GM12878 (cell line): ENCODE measurements around the gene LSP1. TPM values are rescaled to one million over a fixed set of nuclear protein-coding genes. Genes with fewer than 3 reads are reported as not detected.

ENCODE experiments used
- ATAC-seq: fragments of 200-7000 bp; cut with Tn5 transposase; 3 replicates; pipeline ENCODE4 v1.9.1; 2020; ENCODE audit warnings: mild to moderate bottlenecking, moderate library complexity
- BruUV-seq: library from RNA; stranded (reverse); fragments of 400-500 nt; replicated peaks from 2 replicates; lab custom pipeline; 2021; lab: Mats Ljungman, UMichigan
- CTCF ChIA-PET: fragments of 300-600 bp; sonication (Branson Sonifier 250); formaldehyde crosslinking; extraction: SDS; loops from one replicate; lab custom pipeline; 2021; ENCODE audit warnings: inconsistent platforms; lab: Yijun Ruan, JAX
- POLR2A ChIA-PET: fragments of 350-600 bp; formaldehyde crosslinking; extraction: SDS; loops from one replicate; lab custom pipeline; 2021; ENCODE audit warnings: inconsistent platforms; lab: Charles Lee
- RAD21 ChIA-PET: fragments of 300-600 bp; sonication (Branson Sonifier 250); formaldehyde crosslinking; loops from one replicate; lab custom pipeline; 2023; ENCODE audit warnings: antibody characterized with exemption; ENCODE audit not compliant: unreplicated experiment; lab: Charles Lee
- SMC1A ChIA-PET: fragments of 300-600 bp; sonication (Branson Sonifier 250); formaldehyde crosslinking; loops from one replicate; lab custom pipeline; 2023; ENCODE audit not compliant: unreplicated experiment, uncharacterized antibody; lab: Charles Lee
- DNase-seq: peaks from one replicate; pipeline ENCODE4 v3.0.0-alpha.2; 2011; ENCODE audit warnings: low read depth, low spot score
- FAIRE-seq: peaks from 3 replicates; lab custom pipeline; 2011; peaks lifted over from hg19 to GRCh38; lab: Jason Lieb, UNC
- H2AFZ ChIP-seq: 2 replicates; pipeline ENCODE4 v1.6.0; 2011; ENCODE audit warnings: low read depth, low read length, control low read depth; ENCODE audit not compliant: control insufficient read depth
- H3K27ac ChIP-seq: 2 replicates; pipeline ENCODE4 v1.5.1; 2011; ENCODE audit warnings: control low read depth; ENCODE audit not compliant: control insufficient read depth, insufficient read depth
- H3K27me3 ChIP-seq, 2 experiments: replicated peaks in 1 of 2; 2 replicates each; pipeline versions ENCODE4 v1.6.0 to v1.6.1; 2011; ENCODE audit warnings: low read length in 1 of 2; ENCODE audit not compliant: control insufficient read depth in 2 of 2, insufficient read depth in 2 of 2
- H3K36me3 ChIP-seq, 2 experiments: 2 replicates each; pipeline ENCODE4 v1.5.1; 2011; ENCODE audit warnings: low read length in 1 of 2; ENCODE audit not compliant: control insufficient read depth in 2 of 2, insufficient read depth in 2 of 2
- H3K4me1 ChIP-seq: 2 replicates; pipeline ENCODE4 v1.6.1; 2011; ENCODE audit warnings: mild to moderate bottlenecking, low read length, moderate library complexity, mixed read lengths; ENCODE audit not compliant: control insufficient read depth, insufficient read depth
- H3K4me2 ChIP-seq: 2 replicates; pipeline ENCODE4 v1.6.0; 2011; ENCODE audit warnings: control low read depth; ENCODE audit not compliant: control insufficient read depth, insufficient read depth
- H3K4me3 ChIP-seq: fragments of 200-600 bp; sonication (generic); 2 replicates; pipeline ENCODE4 v1.5.1; 2016
- H3K79me2 ChIP-seq: 2 replicates; pipeline ENCODE4 v1.6.0; 2011; ENCODE audit warnings: low read length; ENCODE audit not compliant: control insufficient read depth, insufficient read depth
- H3K9ac ChIP-seq: 2 replicates; pipeline ENCODE4 v1.8.0; 2011; ENCODE audit warnings: low read length, control low read depth, mixed read lengths; ENCODE audit not compliant: control insufficient read depth, insufficient read depth
- H3K9me3 ChIP-seq: replicated peaks from 3 replicates; pipeline ENCODE4 v1.5.1; 2011; ENCODE audit warnings: mild to moderate bottlenecking, low read length; ENCODE audit not compliant: control insufficient read depth, insufficient read depth
- H4K20me1 ChIP-seq: 2 replicates; pipeline ENCODE4 v1.6.0; 2011; ENCODE audit not compliant: control insufficient read depth, insufficient read depth
- CHD4 ChIP-seq: fragments of 200-600 bp; sonication (generic); IDR thresholded peaks from 2 replicates; pipeline ENCODE4 v1.6.1; 2016; ENCODE audit warnings: mild to moderate bottlenecking
- CTCF ChIP-seq, 3 experiments: IDR thresholded peaks in 2 of 3; conservative IDR thresholded peaks in 1 of 3; 2 replicates each; pipeline ENCODE4 v1.5.1; 2011; ENCODE audit warnings: low read depth in 3 of 3, low read length in 3 of 3, mild to moderate bottlenecking in 3 of 3, control low read depth in 2 of 3, moderate library complexity in 2 of 3, inconsistent platforms in 1 of 3, mixed read lengths in 1 of 3; ENCODE audit not compliant: control insufficient read depth in 2 of 3, insufficient read depth in 1 of 3; ENCODE audit errors: extremely low read depth in 1 of 3
- ELK1 ChIP-seq: IDR thresholded peaks from 2 replicates; pipeline ENCODE4 v1.6.1; 2012; ENCODE audit warnings: low read depth, low read length, improper control_type of control experiment
- MAX ChIP-seq: IDR thresholded peaks from 2 replicates; pipeline ENCODE4 v1.6.1; 2012; ENCODE audit warnings: low read depth, low read length, improper control_type of control experiment
- NR2C2 ChIP-seq: IDR thresholded peaks from 2 replicates; pipeline ENCODE4 v1.6.1; 2011; ENCODE audit warnings: borderline replicate concordance, low read depth; ENCODE audit not compliant: control insufficient read depth, insufficient read length
- REST ChIP-seq: IDR thresholded peaks from 2 replicates; pipeline ENCODE4 v1.6.1; 2012; ENCODE audit warnings: mild to moderate bottlenecking, low read depth, low read length
- SPI1 ChIP-seq: IDR thresholded peaks from 2 replicates; pipeline ENCODE4 v1.6.1; 2011; ENCODE audit warnings: low read depth, mild to moderate bottlenecking, low read length, moderate library complexity, borderline replicate concordance; ENCODE audit not compliant: insufficient read depth
- STAT1 ChIP-seq: fragments of 450-650 bp; conservative IDR thresholded peaks from 2 replicates; pipeline ENCODE4 v1.6.1; 2014; ENCODE audit warnings: antibody characterized with exemption, mild to moderate bottlenecking
- WGBS: methylation state at CpG from one replicate; pipeline ENCODE4 v1.1.6; 2016; ENCODE audit warnings: low lambda C conversion rate; ENCODE audit not compliant: insufficient replicate concordance, insufficient coverage; ENCODE audit errors: missing lambda C conversion rate; 5-methylcytosine and 5-hydroxymethylcytosine counted together
- in situ Hi-C: fragments of 300-500 bp; cut with MboI; formaldehyde crosslinking; loops from 9 replicates; pipeline ENCODE4 v1.14.3; 2018; ENCODE audit warnings: mixed read lengths
- intact Hi-C: fragments of 100-400 bp; cut with micrococcal nuclease; formaldehyde crosslinking; loops from one replicate; pipeline ENCODE4 v1.14.2; 2022; ENCODE audit not compliant: unreplicated experiment
- polyA plus RNA-seq, 11 experiments: library from polyadenylated mRNA; depleted of rRNA in 4 of 11; unstranded in 6 of 11; stranded (reverse) in 5 of 11; fragments of >200 nt; fragmentation: Nextera tagmentation in 4 of 11; fragmentation: Illumina TruSeq in 1 of 11; extraction: Ambion mirVana in 4 of 11; extraction: Trizol in 1 of 11; gene quantifications; 1 replicate in 1 of 11; 2 replicates in 10 of 11; pipeline versions ENCODE4 v1.2.1 to v1.2.3, GENCODE V29; 2011 to 2016; ENCODE audit warnings: inconsistent platforms in 2 of 11, missing spikeins in 2 of 11, low read depth in 1 of 11
- total RNA-seq, 4 experiments: library from RNA; depleted of rRNA in 3 of 4; stranded (reverse); fragments of >200 nt in 3 of 4; fragmentation: Illumina TruSeq in 1 of 4; extraction: Trizol in 1 of 4; gene quantifications; 2 replicates each; pipeline versions ENCODE4 v1.2.1 to v1.2.3, GENCODE V29; 2013 to 2021
- TF ChIP-seq, protein P1 (sequence below): fragments of 450-650 bp; formaldehyde crosslinking; IDR thresholded peaks from 2 replicates; pipeline ENCODE4 v1.4.0; 2020; ENCODE audit warnings: mild to moderate bottlenecking, moderate library complexity

Gene LSP1
- total and polyA plus RNA-seq, 10 of the 15 experiments (the other 5 are each of a cell fraction or from before 2014, with no cell fraction given), result 19.2 to 488 (median 369) TPM

GRCh38 chr11:1875093-1875850, 22.4 kb downstream of the LSP1 start:
- no TSS peak for BruUV-seq
- H3K27me3 ChIP-seq, result no peaks in the 10 kb centered on the region
- no peak for DNase-seq
- ChIA-PET RAD21 (no interaction called here), CTCF (interaction anchor here (1.6 kb wide), 1 partner anchor 22 kb away, joined by 4 read pairs; no protein-coding TSS in a partner anchor), POLR2A (no interaction called here), SMC1A (no interaction called here)
- H3K4me3 ChIP-seq, result no peak overlapping the region
- intact Hi-C loops, result no loop called here
- peaks cover 0 to 6% of the 10 kb centered on the region in 2 experiments; a peak in 2 of 4 replicates for H3K36me3 ChIP-seq
- no peaks in the 10 kb centered on the region for H3K9me3 ChIP-seq
- H3K4me1 ChIP-seq, result no peaks in the 10 kb centered on the region
- H3K4me2 ChIP-seq, result no peak overlapping the region
- in situ Hi-C loops, result no loop called here
- no peak overlapping the region for H2AFZ ChIP-seq
- no peaks in the 10 kb centered on the region; the same call in 1 of the 2 replicates for H4K20me1 ChIP-seq
- no peak overlapping the region for H3K27ac ChIP-seq
- WGBS, result 76% methylated on average over 27 of the region's 28 CpGs
- H3K79me2 ChIP-seq, result no peaks in the 10 kb centered on the region; the same call in none of the 2 replicates
- FAIRE-seq, result no peak
- no peak for ATAC-seq
- H3K9ac ChIP-seq, result no peak overlapping the region
- no peak for TF ChIP-seq SPI1
- TF ChIP-seq ELK1, result no peak
- no peak for TF ChIP-seq MAX
- no peak for TF ChIP-seq NR2C2
- no peak for TF ChIP-seq CHD4
- TF ChIP-seq REST, result no peak
- TF ChIP-seq, protein P1, sequence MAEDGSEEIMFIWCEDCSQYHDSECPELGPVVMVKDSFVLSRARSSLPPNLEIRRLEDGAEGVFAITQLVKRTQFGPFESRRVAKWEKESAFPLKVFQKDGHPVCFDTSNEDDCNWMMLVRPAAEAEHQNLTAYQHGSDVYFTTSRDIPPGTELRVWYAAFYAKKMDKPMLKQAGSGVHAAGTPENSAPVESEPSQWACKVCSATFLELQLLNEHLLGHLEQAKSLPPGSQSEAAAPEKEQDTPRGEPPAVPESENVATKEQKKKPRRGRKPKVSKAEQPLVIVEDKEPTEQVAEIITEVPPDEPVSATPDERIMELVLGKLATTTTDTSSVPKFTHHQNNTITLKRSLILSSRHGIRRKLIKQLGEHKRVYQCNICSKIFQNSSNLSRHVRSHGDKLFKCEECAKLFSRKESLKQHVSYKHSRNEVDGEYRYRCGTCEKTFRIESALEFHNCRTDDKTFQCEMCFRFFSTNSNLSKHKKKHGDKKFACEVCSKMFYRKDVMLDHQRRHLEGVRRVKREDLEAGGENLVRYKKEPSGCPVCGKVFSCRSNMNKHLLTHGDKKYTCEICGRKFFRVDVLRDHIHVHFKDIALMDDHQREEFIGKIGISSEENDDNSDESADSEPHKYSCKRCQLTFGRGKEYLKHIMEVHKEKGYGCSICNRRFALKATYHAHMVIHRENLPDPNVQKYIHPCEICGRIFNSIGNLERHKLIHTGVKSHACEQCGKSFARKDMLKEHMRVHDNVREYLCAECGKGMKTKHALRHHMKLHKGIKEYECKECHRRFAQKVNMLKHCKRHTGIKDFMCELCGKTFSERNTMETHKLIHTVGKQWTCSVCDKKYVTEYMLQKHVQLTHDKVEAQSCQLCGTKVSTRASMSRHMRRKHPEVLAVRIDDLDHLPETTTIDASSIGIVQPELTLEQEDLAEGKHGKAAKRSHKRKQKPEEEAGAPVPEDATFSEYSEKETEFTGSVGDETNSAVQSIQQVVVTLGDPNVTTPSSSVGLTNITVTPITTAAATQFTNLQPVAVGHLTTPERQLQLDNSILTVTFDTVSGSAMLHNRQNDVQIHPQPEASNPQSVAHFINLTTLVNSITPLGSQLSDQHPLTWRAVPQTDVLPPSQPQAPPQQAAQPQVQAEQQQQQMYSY (CRISPR knock-in tag), result no peak
- TF ChIP-seq CTCF (IDR thresholded peaks at IDR 0.05 in 2 of 3, conservative IDR thresholded peaks at IDR 0.05 in 1 of 3; ENCODE audit: control insufficient read depth in 2 of 3, extremely low read depth in 1 of 3, insufficient read depth in 1 of 3, low read depth in 3 of 3, low read length in 3 of 3), result no peak
- no peak for TF ChIP-seq STAT1
